ENCODE measurements around the gene TNFSF15.

TNFSF15 gene

DNA sequence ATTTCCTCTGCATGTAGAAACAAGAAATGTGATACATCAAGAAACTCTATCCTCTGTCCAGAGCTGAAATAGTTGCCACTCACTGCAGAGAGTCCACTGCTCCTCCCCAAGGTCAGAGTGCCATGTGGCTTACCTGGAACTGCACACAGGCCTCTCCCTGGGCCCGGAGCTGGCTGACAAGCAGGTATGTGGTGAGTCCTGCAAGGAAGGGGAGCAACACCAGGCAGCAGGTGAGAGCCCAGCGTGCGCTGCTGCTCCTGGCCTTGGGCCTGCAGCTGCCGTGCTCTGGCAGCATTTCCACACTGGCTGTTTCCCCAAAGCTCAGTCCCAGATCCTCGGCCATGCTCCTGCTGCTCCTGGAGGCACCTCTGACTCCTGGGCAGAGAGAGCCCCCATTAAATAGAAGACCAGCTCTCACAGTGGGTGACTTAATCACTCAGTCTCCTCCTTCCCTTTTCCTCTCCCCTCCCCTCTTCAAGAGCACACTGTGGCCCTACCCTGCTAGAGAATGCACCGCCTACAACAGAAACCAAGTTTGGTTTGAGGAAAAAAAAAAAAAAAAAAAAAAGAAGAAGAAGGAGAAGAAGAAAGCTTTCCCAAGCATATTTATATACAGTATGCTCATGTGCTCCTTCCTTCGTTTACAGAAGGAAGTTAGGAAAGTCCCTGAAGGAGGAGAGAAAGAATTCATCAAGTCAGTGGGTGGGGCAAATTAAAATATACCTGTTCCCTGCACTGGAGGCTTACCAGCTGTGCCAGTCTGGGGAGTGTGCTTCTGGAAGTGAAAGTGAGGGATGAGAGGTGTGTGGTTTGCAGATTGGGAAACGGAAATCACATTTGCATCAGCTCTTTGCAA is at the start of gene TNFSF15:
TNFSF15 (minus strand) TSS at position 370 of the 856 bp plus-strand sequence; CDS start at position 343, 27 bp downstream.
- no peak within 1 kb of the TSS; the same call in 1 of the 2 replicates for H3K27ac ChIP-seq (ENCODE audit: extremely low read depth, low read depth, low read length)
- CTCF ChIA-PET = interaction anchor here (0.6 to 1.5 kb wide), 5 partner anchors 67 to 457 kb away, joined by 3 to 6 read pairs (median 3); no protein-coding TSS in a partner anchor
- peaks cover 10% of the 10 kb centered on the region; the same call in 1 of the 2 replicates for H3K4me1 ChIP-seq (ENCODE audit: control insufficient read depth, insufficient read depth, low read length)
- no peak for TF ChIP-seq SP7 (tag by site-specific recombination; IDR thresholded peaks at IDR 0.05)
- TF ChIP-seq ZNF132 (tag by site-specific recombination; IDR thresholded peaks at IDR 0.05; ENCODE audit: borderline replicate concordance) = no peak
- no peak for TF ChIP-seq ZBTB48 (tag by site-specific recombination; IDR thresholded peaks at IDR 0.05)
- no peak for TF ChIP-seq KLF16 (tag by site-specific recombination; IDR thresholded peaks at IDR 0.05)
- no peak for TF ChIP-seq ZNF792 (tag by site-specific recombination; IDR thresholded peaks at IDR 0.05)
- no peak for TF ChIP-seq ZNF48 (tag by site-specific recombination; IDR thresholded peaks at IDR 0.05)
- no peak for TF ChIP-seq ZNF549 (tag by site-specific recombination; IDR thresholded peaks at IDR 0.05)
- no peak for TF ChIP-seq ZNF518A (tag by site-specific recombination; conservative IDR thresholded peaks at IDR 0.05; ENCODE audit: low read depth)
- TF ChIP-seq ZNF585B (tag by site-specific recombination; IDR thresholded peaks at IDR 0.05) = no peak
- no peak for TF ChIP-seq ZNF155 (tag by site-specific recombination; IDR thresholded peaks at IDR 0.05)
- no peak for TF ChIP-seq BCL11A (tag by site-specific recombination; IDR thresholded peaks at IDR 0.05; ENCODE audit: low read depth)
- no peak for TF ChIP-seq ZNF112 (tag by site-specific recombination; IDR thresholded peaks at IDR 0.05)
- no peak for TF ChIP-seq ZFHX2 (tag by site-specific recombination; conservative IDR thresholded peaks at IDR 0.05)
- no peak for TF ChIP-seq PRDM10 (tag by site-specific recombination; IDR thresholded peaks at IDR 0.05)
- no peak for TF ChIP-seq ZNF596 (tag by site-specific recombination; IDR thresholded peaks at IDR 0.05)
- no peak for TF ChIP-seq ZEB2 (tag by site-specific recombination; IDR thresholded peaks at IDR 0.05)
- no peak for TF ChIP-seq GLI2 (tag by site-specific recombination; IDR thresholded peaks at IDR 0.05; ENCODE audit: borderline replicate concordance, low read depth)
- TF ChIP-seq ZNF747 (tag by site-specific recombination; IDR thresholded peaks at IDR 0.05) = no peak
- POLR2A ChIA-PET = interaction anchor here (0.7 kb wide), 1 partner anchor 1589 kb away, joined by 3 read pairs; no protein-coding TSS in a partner anchor
- H3K9me3 ChIP-seq (ENCODE audit: control insufficient read depth, insufficient read depth, low read depth, low read length) = no peaks in the 10 kb centered on the region
- no peak within 1 kb of the TSS for H3K4me3 ChIP-seq (ENCODE audit: low read depth, low read length)
- H3K36me3 ChIP-seq (ENCODE audit: control insufficient read depth in 2 of 2, insufficient read depth in 1 of 2, low read length in 2 of 2) = no peaks in the 10 kb centered on the region
